Measurements from ENCODE around the gene ADGRA1. TPM values are rescaled to one million over a fixed set of nuclear protein-coding genes. Genes with fewer than 3 reads are reported as not detected.

The ADGRA1 gene
- not detected in 2 replicates for total RNA-seq

GRCh38 chr10:133087679-133088178 is at the start of gene ADGRA1:
Gene ADGRA1 (plus strand): TSS chr10:133087924. CDS start chr10:133088910, 986 bp downstream.

GRCh38 chr10:133159950-133160825 is 72.5 kb downstream of the ADGRA1 start, which contains the start of gene KNDC1:
Gene KNDC1 (plus strand): TSS chr10:133160219. CDS start chr10:133160468, 249 bp downstream.

Other genes starting within 250 kb of the ADGRA1 start
- gene CFAP46, start 145.4 kb upstream of the ADGRA1 start, total RNA-seq = under 0.01 and 0.28 TPM in 2 replicates
- under 0.01 and 0.07 TPM in 2 replicates for gene KNDC1, start 72.3 kb downstream of the ADGRA1 start, total RNA-seq
- gene UTF1, start 142.3 kb downstream of the ADGRA1 start, total RNA-seq = not detected in 2 replicates
- gene VENTX, start 149.9 kb downstream of the ADGRA1 start, total RNA-seq = not detected in 2 replicates
- gene ADAM8, start 188.9 kb downstream of the ADGRA1 start, total RNA-seq = 26.5 and 147 TPM in 2 replicates
- gene TUBGCP2, start 220.9 kb downstream of the ADGRA1 start, total RNA-seq = 35.2 and 55.2 TPM in 2 replicates
- gene ZNF511, start 221.0 kb downstream of the ADGRA1 start, total RNA-seq = 11.3 and 11.9 TPM in 2 replicates
- gene CALY, start 249.0 kb downstream of the ADGRA1 start, total RNA-seq = not detected in 2 replicates

Data from nasal cavity respiratory epithelium epithelial cell of viscerocranial mucosa (primary cell).